ENCODE results near the gene MBD3L4.
"Not testable (repeated sequence)": the region's sequence is repeated elsewhere in the genome, so short reads cannot be mapped to it uniquely, and the experiment has no call there.

GRCh38 chr19:7028790-7029189 is 11.2 kb downstream of the MBD3L4 start:
- TF ChIP-seq CTCF (IDR thresholded peaks at IDR 0.05); ZFX (IDR thresholded peaks at IDR 0.05; ENCODE audit: borderline replicate concordance): not testable (repeated sequence)

Data from 22Rv1 (cell line).